ENCODE results near the gene SPTLC1. TPM values are rescaled to one million over a fixed set of nuclear protein-coding genes. Genes with fewer than 3 reads are reported as not detected.

The SPTLC1 gene
- total and polyA plus RNA-seq, 2 of the 13 experiments (the other 11 are each of a cell fraction or from before 2014, with no cell fraction given), result 56.2 to 72.5 TPM

GRCh38 chr9:92133949-92134604 is 18.9 kb upstream of the SPTLC1 start (continued):
- TF ChIP-seq PRDM4 (CRISPR knock-in tag; IDR thresholded peaks at IDR 0.05; ENCODE audit: borderline replicate concordance) (no peak), ZNF44 (CRISPR knock-in tag; IDR thresholded peaks at IDR 0.05) (no peak), ZBTB43 (CRISPR knock-in tag; conservative IDR thresholded peaks at IDR 0.05) (no peak), SP5 (CRISPR knock-in tag; IDR thresholded peaks at IDR 0.05; ENCODE audit: borderline replicate concordance, low read depth) (peak; percentile 58; the same call in 1 of the 2 replicates), ZFX (CRISPR knock-in tag; IDR thresholded peaks at IDR 0.05; ENCODE audit: low read depth) (peak; percentile 45), ZMYM4 (CRISPR knock-in tag; IDR thresholded peaks at IDR 0.05) (peak; percentile 46; the same call in 1 of the 2 replicates), MIXL1 (CRISPR knock-in tag; IDR thresholded peaks at IDR 0.05) (0 out of 2 replicates have a peak, but pooled peaks have one; percentile 32), CBFB (CRISPR knock-in tag; IDR thresholded peaks at IDR 0.05) (no peak), PHF5A (CRISPR knock-in tag; IDR thresholded peaks at IDR 0.05; ENCODE audit: low read depth, unreplicated experiment) (no peak), GABPB1 (CRISPR knock-in tag; IDR thresholded peaks at IDR 0.05) (0 out of 2 replicates have a peak, but pooled peaks have one; percentile 49), FOXO1 (CRISPR knock-in tag; IDR thresholded peaks at IDR 0.05) (peak; percentile 16; the same call in 1 of the 2 replicates), ZNF549 (CRISPR knock-in tag; IDR thresholded peaks at IDR 0.05) (no peak), MYC (CRISPR knock-in tag; IDR thresholded peaks at IDR 0.05; ENCODE audit: borderline replicate concordance) (peak; percentile 48; the same call in 1 of the 2 replicates), DMAP1 (CRISPR knock-in tag; IDR thresholded peaks at IDR 0.05) (0 out of 2 replicates have a peak, but pooled peaks have one; percentile 41), FIP1L1 (IDR thresholded peaks at IDR 0.05; ENCODE audit: borderline replicate concordance, insufficient read depth, low read depth, low read length) (no peak), ZNF280D (CRISPR knock-in tag; IDR thresholded peaks at IDR 0.05) (peak; percentile 26; the same call in 1 of the 2 replicates), HNRNPL (IDR thresholded peaks at IDR 0.05; ENCODE audit: low read depth, low read length) (0 out of 2 replicates have a peak, but pooled peaks have one; percentile 63)
- TF ChIP-seq, protein P1, sequence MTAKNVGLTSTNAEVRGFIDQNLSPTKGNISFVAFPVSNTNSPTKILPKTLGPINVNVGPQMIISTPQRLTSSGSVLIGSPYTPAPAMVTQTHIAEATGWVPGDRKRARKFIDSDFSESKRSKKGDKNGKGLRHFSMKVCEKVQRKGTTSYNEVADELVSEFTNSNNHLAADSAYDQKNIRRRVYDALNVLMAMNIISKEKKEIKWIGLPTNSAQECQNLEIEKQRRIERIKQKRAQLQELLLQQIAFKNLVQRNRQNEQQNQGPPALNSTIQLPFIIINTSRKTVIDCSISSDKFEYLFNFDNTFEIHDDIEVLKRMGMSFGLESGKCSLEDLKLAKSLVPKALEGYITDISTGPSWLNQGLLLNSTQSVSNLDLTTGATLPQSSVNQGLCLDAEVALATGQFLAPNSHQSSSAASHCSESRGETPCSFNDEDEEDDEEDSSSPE (CRISPR knock-in tag; IDR thresholded peaks at IDR 0.05), result 0 out of 2 replicates have a peak, but pooled peaks have one; percentile 23
- TF ChIP-seq, protein P2, sequence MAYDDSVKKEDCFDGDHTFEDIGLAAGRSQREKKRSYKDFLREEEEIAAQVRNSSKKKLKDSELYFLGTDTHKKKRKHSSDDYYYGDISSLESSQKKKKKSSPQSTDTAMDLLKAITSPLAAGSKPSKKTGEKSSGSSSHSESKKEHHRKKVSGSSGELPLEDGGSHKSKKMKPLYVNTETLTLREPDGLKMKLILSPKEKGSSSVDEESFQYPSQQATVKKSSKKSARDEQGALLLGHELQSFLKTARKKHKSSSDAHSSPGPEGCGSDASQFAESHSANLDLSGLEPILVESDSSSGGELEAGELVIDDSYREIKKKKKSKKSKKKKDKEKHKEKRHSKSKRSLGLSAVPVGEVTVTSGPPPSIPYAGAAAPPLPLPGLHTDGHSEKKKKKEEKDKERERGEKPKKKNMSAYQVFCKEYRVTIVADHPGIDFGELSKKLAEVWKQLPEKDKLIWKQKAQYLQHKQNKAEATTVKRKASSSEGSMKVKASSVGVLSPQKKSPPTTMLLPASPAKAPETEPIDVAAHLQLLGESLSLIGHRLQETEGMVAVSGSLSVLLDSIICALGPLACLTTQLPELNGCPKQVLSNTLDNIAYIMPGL (CRISPR knock-in tag; IDR thresholded peaks at IDR 0.05; ENCODE audit: borderline replicate concordance in 1 of 2, low read depth in 1 of 2), result peak; percentile 56 to 71; a peak in 2 of 4 replicates
